SK-N-SH treated with all-trans-retinoic acid at 6 μM for 48 hours (cell line): ENCODE data around the gene KRT35.

Experiments
- ATAC-seq: fragments of 200-7000 bp; cut with Tn5 transposase; 3 replicates; pipeline ENCODE4 v1.9.1; 2020; ENCODE audit warnings: mild to moderate bottlenecking, moderate library complexity
- ARNTL ChIP-seq: fragments of 450-650 bp; formaldehyde crosslinking; IDR thresholded peaks from 2 replicates; pipeline ENCODE4 v1.5.0; 2020; ENCODE audit warnings: low read depth, mild to moderate bottlenecking, moderate library complexity, borderline replicate concordance
- CSDC2 ChIP-seq: fragments of 250-450 bp; sonication (Bioruptor Pico); IDR thresholded peaks from 2 replicates; pipeline ENCODE4 v1.5.0; 2020; ENCODE audit warnings: mild to moderate bottlenecking, moderate library complexity
- GLIS3 ChIP-seq: fragments of 250-450 bp; sonication (Bioruptor Pico); IDR thresholded peaks from 2 replicates; pipeline ENCODE4 v1.5.0; 2020; ENCODE audit warnings: mild to moderate bottlenecking, moderate library complexity
- ISL1 ChIP-seq: fragments of 250-450 bp; sonication (Bioruptor Pico); IDR thresholded peaks from 2 replicates; pipeline ENCODE4 v2.1.2; 2022; ENCODE audit warnings: mild to moderate bottlenecking, moderate library complexity
- OSR1 ChIP-seq: fragments of 250-450 bp; sonication (Bioruptor Pico); IDR thresholded peaks from 2 replicates; pipeline ENCODE4 v1.8.0; 2022; ENCODE audit warnings: moderate library complexity, mild to moderate bottlenecking, inconsistent platforms
- PPARA ChIP-seq: fragments of 250-450 bp; sonication (Bioruptor Pico); IDR thresholded peaks from 2 replicates; pipeline ENCODE4 v1.5.0; 2020; ENCODE audit warnings: mild to moderate bottlenecking, borderline replicate concordance
- RARB ChIP-seq: fragments of 250-450 bp; sonication (Bioruptor Pico); IDR thresholded peaks from 2 replicates; pipeline ENCODE4 v1.8.0; 2021; ENCODE audit warnings: mild to moderate bottlenecking, moderate library complexity
- SNAI2 ChIP-seq: fragments of 250-450 bp; sonication (Bioruptor Pico); IDR thresholded peaks from 2 replicates; pipeline ENCODE4 v1.5.0; 2020; ENCODE audit warnings: mild to moderate bottlenecking, moderate library complexity
- TCF4 ChIP-seq: fragments of 250-450 bp; sonication (Bioruptor Pico); IDR thresholded peaks from 2 replicates; pipeline ENCODE4 v1.8.0; 2021; ENCODE audit warnings: mild to moderate bottlenecking, moderate library complexity, borderline replicate concordance
- TOX ChIP-seq: fragments of 250-450 bp; sonication (Bioruptor Pico); IDR thresholded peaks from 2 replicates; pipeline ENCODE4 v1.8.0; 2021; ENCODE audit warnings: mild to moderate bottlenecking, moderate library complexity, borderline replicate concordance
- ZC3H10 ChIP-seq: fragments of 250-450 bp; sonication (Bioruptor Pico); IDR thresholded peaks from 2 replicates; pipeline ENCODE4 v1.5.1; 2021; ENCODE audit warnings: mild to moderate bottlenecking, moderate library complexity
- ZFP3 ChIP-seq: fragments of 250-450 bp; sonication (Bioruptor Pico); IDR thresholded peaks from 2 replicates; pipeline ENCODE4 v1.5.0; 2020; ENCODE audit warnings: mild to moderate bottlenecking, moderate library complexity
- ZNF565 ChIP-seq: fragments of 450-650 bp; formaldehyde crosslinking; conservative IDR thresholded peaks from 2 replicates; pipeline ENCODE4 v1.5.0; 2020; ENCODE audit warnings: low read depth, mild to moderate bottlenecking, moderate library complexity
- ZNF70 ChIP-seq: fragments of 450-650 bp; formaldehyde crosslinking; IDR thresholded peaks from 2 replicates; pipeline ENCODE4 v1.5.0; 2020; ENCODE audit warnings: mild to moderate bottlenecking, moderate library complexity
- ZNF8 ChIP-seq: fragments of 450-650 bp; formaldehyde crosslinking; IDR thresholded peaks from 2 replicates; pipeline ENCODE4 v1.5.0; 2020; ENCODE audit warnings: mild to moderate bottlenecking, moderate library complexity
- TF ChIP-seq, protein P1 (sequence below): fragments of 250-450 bp; sonication (Bioruptor Pico); IDR thresholded peaks from 2 replicates; pipeline ENCODE4 v1.5.1; 2021; ENCODE audit warnings: mild to moderate bottlenecking, moderate library complexity
- TF ChIP-seq, protein P2 (sequence below): fragments of 250-450 bp; sonication (Bioruptor Pico); IDR thresholded peaks from 2 replicates; pipeline ENCODE4 v1.5.0; 2020; ENCODE audit warnings: mild to moderate bottlenecking, moderate library complexity
- TF ChIP-seq, protein P3 (sequence below): fragments of 250-450 bp; sonication (Bioruptor Pico); IDR thresholded peaks from 2 replicates; pipeline ENCODE4 v1.8.0; 2020; ENCODE audit warnings: mild to moderate bottlenecking, moderate library complexity, borderline replicate concordance
- TF ChIP-seq, protein P4 (sequence below): fragments of 250-450 bp; sonication (Bioruptor Pico); IDR thresholded peaks from 2 replicates; pipeline ENCODE4 v1.5.1; 2020; ENCODE audit warnings: low read depth, mild to moderate bottlenecking, moderate library complexity
- TF ChIP-seq, protein P5 (sequence below): fragments of 250-450 bp; sonication (Bioruptor Pico); IDR thresholded peaks from 2 replicates; pipeline ENCODE4 v1.8.0; 2021; ENCODE audit warnings: low read depth, mild to moderate bottlenecking, moderate library complexity, borderline replicate concordance

KRT35 gene

DNA sequence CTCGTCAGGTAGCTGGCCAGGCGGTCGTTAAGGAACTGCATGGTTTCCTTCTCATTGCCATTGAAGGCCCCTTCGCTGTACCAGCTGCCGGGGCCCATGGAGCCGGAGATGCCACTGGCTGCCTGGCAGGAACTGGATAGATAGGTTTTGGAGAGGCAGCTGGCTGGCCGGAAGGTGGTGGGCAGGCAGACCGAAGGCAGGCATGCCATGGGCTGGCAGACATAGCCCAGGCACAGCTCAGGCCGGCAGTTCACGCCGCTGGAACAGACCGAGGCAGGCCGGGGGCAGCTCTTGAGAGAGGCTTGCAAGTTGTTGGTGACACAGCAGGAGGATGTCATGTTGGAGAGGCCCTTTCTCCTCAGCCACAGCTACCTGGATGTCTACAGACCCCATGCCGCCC lies 14.0 kb downstream of the KRT35 start, which contains the start of gene KRT32:
KRT32 (minus strand) TSS at position 399 of the 400 bp plus-strand sequence; CDS start at position 338, 61 bp downstream.
- no peak for ATAC-seq

DNA sequence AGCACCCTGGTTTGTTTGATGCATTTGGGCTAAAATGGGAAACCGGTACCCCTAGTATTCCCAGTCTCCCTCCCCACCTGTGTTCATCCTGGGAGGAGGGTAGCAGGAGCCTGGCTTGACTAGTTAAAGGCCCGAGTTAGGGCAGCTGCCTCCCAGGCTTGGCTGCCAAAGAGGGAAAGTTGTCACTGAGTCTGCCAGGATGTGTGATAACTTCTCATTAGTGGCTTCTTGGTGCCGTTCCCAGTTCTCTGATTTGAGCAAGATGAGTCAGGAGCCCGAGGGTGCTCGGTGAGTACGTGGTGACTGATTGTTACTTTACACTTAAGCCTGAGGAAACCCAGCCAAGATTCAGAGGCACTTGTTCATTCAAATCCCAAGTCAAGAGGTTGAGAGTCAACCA lies 16.3 kb downstream of the KRT35 start:
- TF ChIP-seq ARNTL (CRISPR knock-in tag) (no peak), ZNF8 (CRISPR knock-in tag) (no peak), TCF4 (no peak), ZNF565 (CRISPR knock-in tag) (no peak), ZNF70 (CRISPR knock-in tag) (no peak), GLIS3 (CRISPR knock-in tag) (no peak), ZFP3 (CRISPR knock-in tag) (no peak), CSDC2 (no peak), OSR1 (CRISPR knock-in tag) (no peak), TOX (no peak), ISL1 (CRISPR knock-in tag) (no peak), ZC3H10 (CRISPR knock-in tag) (no peak), SNAI2 (CRISPR knock-in tag) (no peak), RARB (CRISPR knock-in tag) (no peak), PPARA (CRISPR knock-in tag) (no peak)
- TF ChIP-seq, protein P1, sequence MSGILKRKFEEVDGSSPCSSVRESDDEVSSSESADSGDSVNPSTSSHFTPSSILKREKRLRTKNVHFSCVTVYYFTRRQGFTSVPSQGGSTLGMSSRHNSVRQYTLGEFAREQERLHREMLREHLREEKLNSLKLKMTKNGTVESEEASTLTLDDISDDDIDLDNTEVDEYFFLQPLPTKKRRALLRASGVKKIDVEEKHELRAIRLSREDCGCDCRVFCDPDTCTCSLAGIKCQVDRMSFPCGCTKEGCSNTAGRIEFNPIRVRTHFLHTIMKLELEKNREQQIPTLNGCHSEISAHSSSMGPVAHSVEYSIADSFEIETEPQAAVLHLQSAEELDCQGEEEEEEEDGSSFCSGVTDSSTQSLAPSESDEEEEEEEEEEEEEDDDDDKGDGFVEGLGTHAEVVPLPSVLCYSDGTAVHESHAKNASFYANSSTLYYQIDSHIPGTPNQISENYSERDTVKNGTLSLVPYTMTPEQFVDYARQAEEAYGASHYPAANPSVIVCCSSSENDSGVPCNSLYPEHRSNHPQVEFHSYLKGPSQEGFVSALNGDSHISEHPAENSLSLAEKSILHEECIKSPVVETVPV = no peak
- TF ChIP-seq, protein P2, sequence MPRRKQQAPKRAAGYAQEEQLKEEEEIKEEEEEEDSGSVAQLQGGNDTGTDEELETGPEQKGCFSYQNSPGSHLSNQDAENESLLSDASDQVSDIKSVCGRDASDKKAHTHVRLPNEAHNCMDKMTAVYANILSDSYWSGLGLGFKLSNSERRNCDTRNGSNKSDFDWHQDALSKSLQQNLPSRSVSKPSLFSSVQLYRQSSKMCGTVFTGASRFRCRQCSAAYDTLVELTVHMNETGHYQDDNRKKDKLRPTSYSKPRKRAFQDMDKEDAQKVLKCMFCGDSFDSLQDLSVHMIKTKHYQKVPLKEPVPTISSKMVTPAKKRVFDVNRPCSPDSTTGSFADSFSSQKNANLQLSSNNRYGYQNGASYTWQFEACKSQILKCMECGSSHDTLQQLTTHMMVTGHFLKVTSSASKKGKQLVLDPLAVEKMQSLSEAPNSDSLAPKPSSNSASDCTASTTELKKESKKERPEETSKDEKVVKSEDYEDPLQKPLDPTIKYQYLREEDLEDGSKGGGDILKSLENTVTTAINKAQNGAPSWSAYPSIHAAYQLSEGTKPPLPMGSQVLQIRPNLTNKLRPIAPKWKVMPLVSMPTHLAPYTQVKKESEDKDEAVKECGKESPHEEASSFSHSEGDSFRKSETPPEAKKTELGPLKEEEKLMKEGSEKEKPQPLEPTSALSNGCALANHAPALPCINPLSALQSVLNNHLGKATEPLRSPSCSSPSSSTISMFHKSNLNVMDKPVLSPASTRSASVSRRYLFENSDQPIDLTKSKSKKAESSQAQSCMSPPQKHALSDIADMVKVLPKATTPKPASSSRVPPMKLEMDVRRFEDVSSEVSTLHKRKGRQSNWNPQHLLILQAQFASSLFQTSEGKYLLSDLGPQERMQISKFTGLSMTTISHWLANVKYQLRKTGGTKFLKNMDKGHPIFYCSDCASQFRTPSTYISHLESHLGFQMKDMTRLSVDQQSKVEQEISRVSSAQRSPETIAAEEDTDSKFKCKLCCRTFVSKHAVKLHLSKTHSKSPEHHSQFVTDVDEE (CRISPR knock-in tag) = no peak
- TF ChIP-seq, protein P3, sequence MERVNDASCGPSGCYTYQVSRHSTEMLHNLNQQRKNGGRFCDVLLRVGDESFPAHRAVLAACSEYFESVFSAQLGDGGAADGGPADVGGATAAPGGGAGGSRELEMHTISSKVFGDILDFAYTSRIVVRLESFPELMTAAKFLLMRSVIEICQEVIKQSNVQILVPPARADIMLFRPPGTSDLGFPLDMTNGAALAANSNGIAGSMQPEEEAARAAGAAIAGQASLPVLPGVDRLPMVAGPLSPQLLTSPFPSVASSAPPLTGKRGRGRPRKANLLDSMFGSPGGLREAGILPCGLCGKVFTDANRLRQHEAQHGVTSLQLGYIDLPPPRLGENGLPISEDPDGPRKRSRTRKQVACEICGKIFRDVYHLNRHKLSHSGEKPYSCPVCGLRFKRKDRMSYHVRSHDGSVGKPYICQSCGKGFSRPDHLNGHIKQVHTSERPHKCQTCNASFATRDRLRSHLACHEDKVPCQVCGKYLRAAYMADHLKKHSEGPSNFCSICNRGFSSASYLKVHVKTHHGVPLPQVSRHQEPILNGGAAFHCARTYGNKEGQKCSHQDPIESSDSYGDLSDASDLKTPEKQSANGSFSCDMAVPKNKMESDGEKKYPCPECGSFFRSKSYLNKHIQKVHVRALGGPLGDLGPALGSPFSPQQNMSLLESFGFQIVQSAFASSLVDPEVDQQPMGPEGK (CRISPR knock-in tag) = no peak
- TF ChIP-seq, protein P4, sequence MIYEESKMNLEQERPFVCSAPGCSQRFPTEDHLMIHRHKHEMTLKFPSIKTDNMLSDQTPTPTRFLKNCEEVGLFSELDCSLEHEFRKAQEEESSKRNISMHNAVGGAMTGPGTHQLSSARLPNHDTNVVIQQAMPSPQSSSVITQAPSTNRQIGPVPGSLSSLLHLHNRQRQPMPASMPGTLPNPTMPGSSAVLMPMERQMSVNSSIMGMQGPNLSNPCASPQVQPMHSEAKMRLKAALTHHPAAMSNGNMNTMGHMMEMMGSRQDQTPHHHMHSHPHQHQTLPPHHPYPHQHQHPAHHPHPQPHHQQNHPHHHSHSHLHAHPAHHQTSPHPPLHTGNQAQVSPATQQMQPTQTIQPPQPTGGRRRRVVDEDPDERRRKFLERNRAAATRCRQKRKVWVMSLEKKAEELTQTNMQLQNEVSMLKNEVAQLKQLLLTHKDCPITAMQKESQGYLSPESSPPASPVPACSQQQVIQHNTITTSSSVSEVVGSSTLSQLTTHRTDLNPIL (CRISPR knock-in tag) = no peak
- TF ChIP-seq, protein P5, sequence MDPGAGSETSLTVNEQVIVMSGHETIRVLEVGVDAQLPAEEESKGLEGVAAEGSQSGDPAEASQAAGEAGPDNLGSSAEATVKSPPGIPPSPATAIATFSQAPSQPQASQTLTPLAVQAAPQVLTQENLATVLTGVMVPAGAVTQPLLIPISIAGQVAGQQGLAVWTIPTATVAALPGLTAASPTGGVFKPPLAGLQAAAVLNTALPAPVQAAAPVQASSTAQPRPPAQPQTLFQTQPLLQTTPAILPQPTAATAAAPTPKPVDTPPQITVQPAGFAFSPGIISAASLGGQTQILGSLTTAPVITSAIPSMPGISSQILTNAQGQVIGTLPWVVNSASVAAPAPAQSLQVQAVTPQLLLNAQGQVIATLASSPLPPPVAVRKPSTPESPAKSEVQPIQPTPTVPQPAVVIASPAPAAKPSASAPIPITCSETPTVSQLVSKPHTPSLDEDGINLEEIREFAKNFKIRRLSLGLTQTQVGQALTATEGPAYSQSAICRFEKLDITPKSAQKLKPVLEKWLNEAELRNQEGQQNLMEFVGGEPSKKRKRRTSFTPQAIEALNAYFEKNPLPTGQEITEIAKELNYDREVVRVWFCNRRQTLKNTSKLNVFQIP (CRISPR knock-in tag) = no peak
- ATAC-seq = peak; percentile 61; the same call in 2 of the 3 replicates

More for the DNA sequence above, 14.0 kb downstream of the KRT35 start, which contains the start of gene KRT32:
- no peak for TF ChIP-seq RARB (CRISPR knock-in tag)
- no peak for TF ChIP-seq SNAI2 (CRISPR knock-in tag)
- TF ChIP-seq ISL1 (CRISPR knock-in tag) = no peak
- TF ChIP-seq, protein P3 (CRISPR knock-in tag) = no peak
- TF ChIP-seq OSR1 (CRISPR knock-in tag) = no peak
- TF ChIP-seq TOX = no peak
- TF ChIP-seq PPARA (CRISPR knock-in tag) = no peak
